SK-N-MC (cell line): Measurements from ENCODE around the gene FAM3B.

ENCODE experiments used
- EZH2 ChIP-seq: fragments of 200-600 bp; sonication (generic); IDR thresholded peaks from one replicate; pipeline ENCODE4 v1.6.1; 2017; ENCODE audit warnings: antibody characterized with exemption
- FOXP2 ChIP-seq: optimal IDR thresholded peaks from 2 replicates; pipeline ENCODE3; 2011; ENCODE audit warnings: mild to moderate bottlenecking, moderate library complexity; ENCODE audit not compliant: insufficient read depth; ENCODE audit errors: extremely low read length, control extremely low read depth
- POLR2AphosphoS5 ChIP-seq: IDR thresholded peaks from 2 replicates; pipeline ENCODE4 v1.6.1; 2012; ENCODE audit warnings: mild to moderate bottlenecking, low read depth, low read length, borderline replicate concordance

GRCh38 chr21:41346758-41347157 lies 30.2 kb downstream of the FAM3B start:
- no peak for TF ChIP-seq EZH2
- TF ChIP-seq POLR2AphosphoS5, result no peak
- no peak for TF ChIP-seq FOXP2
